Upper lobe of left lung (tissue), 6 donors: ENCODE results near the gene OTUD5. TPM values are rescaled to one million over a fixed set of nuclear protein-coding genes. Genes with fewer than 3 reads are reported as not detected.
A peak's percentile ranks its signal among the peaks of the same experiment; 100 is the strongest.

Source experiments
- ATAC-seq, 2 donors: fragments of 200-7000 bp; cut with Tn5 transposase; one replicate each; pipeline ENCODE4 v1.9.1; 2022; ENCODE audit warnings: mild to moderate bottlenecking in 2 of 2, moderate library complexity in 2 of 2; ENCODE audit not compliant: low FRiP score in 2 of 2
- DNase-seq, 2 donors: peaks; one replicate each; pipeline ENCODE4 v3.0.0-alpha.2; 2019 to 2020
- H3K27ac ChIP-seq, 4 donors: fragments of 200-600 bp; sonication (generic); one replicate each; pipeline ENCODE4 v1.5.1; 2016 to 2019
- H3K27me3 ChIP-seq, 4 donors: fragments of 200-600 bp; sonication (generic); one replicate each; pipeline ENCODE4 v1.5.1; 2017 to 2019
- H3K36me3 ChIP-seq, 4 donors: fragments of 200-600 bp; sonication (generic); one replicate each; pipeline ENCODE4 v1.5.1; 2016 to 2019
- H3K4me1 ChIP-seq, 4 donors: fragments of 200-600 bp; sonication (generic); one replicate each; pipeline ENCODE4 v1.5.1; 2018 to 2019
- H3K4me3 ChIP-seq, 4 donors: fragments of 200-600 bp; sonication (generic); one replicate each; pipeline ENCODE4 v1.5.1; 2017 to 2019; ENCODE audit warnings: mild to moderate bottlenecking in 2 of 4, moderate library complexity in 1 of 4
- H3K9me3 ChIP-seq, 4 donors: fragments of 200-600 bp; sonication (generic); one replicate each; pipeline ENCODE4 v1.5.1; 2018 to 2019
- EP300 ChIP-seq, 4 donors: sonication (generic); formaldehyde crosslinking; IDR thresholded peaks; one replicate each; pipeline ENCODE4 v1.5.1; 2017; ENCODE audit warnings: antibody characterized with exemption in 4 of 4, control low read depth in 2 of 4
- POLR2A ChIP-seq, 4 donors: fragments of 450-650 bp; IDR thresholded peaks; one replicate each; pipeline ENCODE4 v1.5.1; 2016 to 2017; ENCODE audit warnings: antibody characterized with exemption in 4 of 4, mild to moderate bottlenecking in 2 of 4
- POLR2AphosphoS5 ChIP-seq, 2 donors: sonication (generic); formaldehyde crosslinking; IDR thresholded peaks; one replicate each; pipeline ENCODE4 v1.5.1; 2017; ENCODE audit warnings: antibody characterized with exemption in 2 of 2
- WGBS, 2 donors: methylation state at CpG; one replicate each; pipeline ENCODE4 v1.1.5; 2017 to 2018; 5-methylcytosine and 5-hydroxymethylcytosine counted together
- total RNA-seq, 6 donors: library from RNA; depleted of rRNA in 4 of 6; stranded (reverse); fragments of >200 nt in 4 of 6; gene quantifications; one replicate each; pipeline versions ENCODE4 v1.1.0 to v1.2.1, GENCODE V29; 2016 to 2021
- TF ChIP-seq, protein P1 (sequence below), 6 experiments: fragments of 450-650 bp in 4 of 6; fragments of 200-600 bp in 2 of 6; sonication (generic) in 2 of 6; IDR thresholded peaks; one replicate each; pipeline ENCODE4 v1.5.1; 2016 to 2019; ENCODE audit warnings: antibody characterized with exemption in 6 of 6
- donor health status: DM: no; HTN: no; CAD: no; lungs with moderate emphysema.
- donor health status: DM: no; HTN: yes; CAD: no; lungs with severe emphysema.

Gene OTUD5
- total RNA-seq, 6 donors from 2014 or later: 40.1 to 101 (median 49.6) TPM

DNA sequence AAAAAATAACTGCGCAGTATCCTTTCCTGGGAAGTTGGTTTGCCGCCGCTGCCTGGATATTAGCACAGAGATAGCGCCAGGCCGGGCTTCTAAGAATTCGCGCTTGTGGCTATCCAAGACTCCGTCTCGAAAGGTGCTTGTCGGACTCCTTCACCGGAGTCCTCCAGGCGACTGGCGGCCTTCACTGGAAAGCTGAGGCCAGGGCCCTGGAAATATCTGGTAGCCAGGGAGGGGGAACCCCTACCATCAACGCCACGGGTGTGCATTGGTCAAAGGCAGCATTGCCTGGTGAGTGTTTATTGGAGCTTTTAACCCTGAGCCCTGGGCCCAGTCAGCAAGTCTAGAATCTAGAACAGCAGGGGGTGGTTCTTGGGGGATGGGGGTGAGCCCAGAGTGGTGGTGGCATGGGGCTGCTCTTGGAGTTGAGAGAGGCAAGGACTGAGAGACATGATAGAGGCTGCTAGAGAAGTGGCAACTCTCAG lies 38.0 kb downstream of the OTUD5 start:
- TF ChIP-seq POLR2A (IDR thresholded peaks at IDR 0.05) (no peak), POLR2AphosphoS5 (IDR thresholded peaks at IDR 0.05) (no peak), EP300 (IDR thresholded peaks at IDR 0.05) (no peak)
- TF ChIP-seq, protein P1, sequence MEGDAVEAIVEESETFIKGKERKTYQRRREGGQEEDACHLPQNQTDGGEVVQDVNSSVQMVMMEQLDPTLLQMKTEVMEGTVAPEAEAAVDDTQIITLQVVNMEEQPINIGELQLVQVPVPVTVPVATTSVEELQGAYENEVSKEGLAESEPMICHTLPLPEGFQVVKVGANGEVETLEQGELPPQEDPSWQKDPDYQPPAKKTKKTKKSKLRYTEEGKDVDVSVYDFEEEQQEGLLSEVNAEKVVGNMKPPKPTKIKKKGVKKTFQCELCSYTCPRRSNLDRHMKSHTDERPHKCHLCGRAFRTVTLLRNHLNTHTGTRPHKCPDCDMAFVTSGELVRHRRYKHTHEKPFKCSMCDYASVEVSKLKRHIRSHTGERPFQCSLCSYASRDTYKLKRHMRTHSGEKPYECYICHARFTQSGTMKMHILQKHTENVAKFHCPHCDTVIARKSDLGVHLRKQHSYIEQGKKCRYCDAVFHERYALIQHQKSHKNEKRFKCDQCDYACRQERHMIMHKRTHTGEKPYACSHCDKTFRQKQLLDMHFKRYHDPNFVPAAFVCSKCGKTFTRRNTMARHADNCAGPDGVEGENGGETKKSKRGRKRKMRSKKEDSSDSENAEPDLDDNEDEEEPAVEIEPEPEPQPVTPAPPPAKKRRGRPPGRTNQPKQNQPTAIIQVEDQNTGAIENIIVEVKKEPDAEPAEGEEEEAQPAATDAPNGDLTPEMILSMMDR (IDR thresholded peaks at IDR 0.05): no peak
- Histone ChIP-seq H3K4me3 (peak overlapping the region in 3 of 4 donors; percentile 49 to 75 (median 71)), H3K27me3 (peaks cover 0 to 6% (median 0%) of the 10 kb centered on the region in 4 donors), H3K9me3 (no peaks in the 10 kb centered on the region), H3K27ac (peak overlapping the region; percentile 80 to 88 (median 85)), H3K4me1 (peaks cover 3 to 24% (median 4%) of the 10 kb centered on the region in 4 donors), H3K36me3 (peaks cover 0 to 35% (median 16%) of the 10 kb centered on the region in 4 donors)
- 0 to 56% methylated on average over 2 to 15 of the region's 15 CpGs for WGBS, 2 donors
- ATAC-seq: peak; percentile 4 to 5
- peak in 1 of 2 donors; percentile 54 for DNase-seq

DNA sequence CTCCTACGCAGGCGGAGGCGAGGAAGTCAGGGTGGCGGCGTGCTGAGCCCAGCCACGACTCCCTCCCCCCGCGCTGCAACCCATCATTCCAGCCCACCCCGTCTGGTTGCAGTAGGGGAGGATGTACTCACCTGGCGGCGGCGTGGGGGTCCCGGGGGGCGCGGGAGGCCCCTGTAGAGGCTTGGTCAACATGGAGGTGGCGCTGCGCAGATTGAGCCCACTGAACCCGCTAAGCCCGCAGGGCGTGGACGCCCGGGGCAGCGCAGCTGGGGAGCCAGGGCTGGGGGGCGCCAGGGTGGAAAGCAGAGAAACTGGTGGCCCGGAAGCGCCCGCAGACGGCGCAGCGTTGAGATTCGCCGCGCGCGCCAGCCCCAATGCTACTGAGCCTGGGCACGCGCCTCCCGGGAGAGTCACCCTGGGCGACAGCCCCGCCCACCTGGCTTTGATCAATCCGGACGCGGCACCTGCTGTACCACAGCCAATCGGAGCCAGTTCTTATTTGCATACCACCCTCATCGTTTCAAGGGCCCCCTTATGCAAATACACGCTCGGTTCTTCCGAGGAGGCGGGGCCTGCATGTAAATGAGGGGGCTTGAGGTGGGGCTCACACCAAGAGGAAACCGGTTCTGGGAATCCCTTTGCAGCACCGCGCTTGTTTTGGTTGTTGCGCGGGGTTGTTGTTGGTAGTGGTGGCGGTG lies 38.6 kb downstream of the OTUD5 start, which contains the start of gene PIM2:
Gene PIM2, minus strand, starts transcription at position 382 of the 698 bp plus-strand sequence. Its CDS starts 190 bp downstream, at position 192.
- peak within 1 kb of the TSS; percentile 80 to 88 (median 85) for H3K27ac ChIP-seq
- DNase-seq: peak; percentile 93 to 95
- WGBS, 2 donors: 43% methylated on average over 52 of the region's 55 CpGs; no CpG with 5 or more reads in 1 of the 2 donors

DNA sequence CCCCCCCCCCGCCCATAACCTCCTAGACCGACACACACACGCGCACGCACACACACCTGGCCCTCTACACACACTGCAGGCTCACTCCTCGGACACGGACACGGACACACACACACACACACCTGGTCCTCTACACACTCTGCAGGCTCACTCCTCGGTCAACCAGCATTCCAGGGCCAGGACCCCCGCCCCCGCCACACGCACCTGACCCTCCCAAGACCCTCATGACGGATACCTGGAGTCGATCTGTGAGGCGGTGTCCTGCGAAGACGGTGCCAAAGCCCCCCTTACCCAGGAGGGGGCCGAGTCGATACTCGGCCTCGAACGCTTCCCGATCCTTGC lies 39.1 kb downstream of the OTUD5 start:
- Histone ChIP-seq H3K27me3 (peaks cover 0 to 6% (median 0%) of the 10 kb centered on the region in 4 donors), H3K4me3 (peak overlapping the region; percentile 49 to 75 (median 64)), H3K36me3 (peaks cover 0 to 33% (median 12%) of the 10 kb centered on the region in 4 donors), H3K27ac (peak overlapping the region; percentile 80 to 88 (median 85)), H3K9me3 (no peaks in the 10 kb centered on the region), H3K4me1 (peaks cover 3 to 24% (median 4%) of the 10 kb centered on the region in 4 donors)
- 49 to 50% methylated on average over 1 to 10 of the region's 23 CpGs for WGBS, 2 donors
- ATAC-seq (no peak), DNase-seq (no peak)
- TF ChIP-seq EP300 (IDR thresholded peaks at IDR 0.05) (no peak), POLR2AphosphoS5 (IDR thresholded peaks at IDR 0.05) (no peak), POLR2A (IDR thresholded peaks at IDR 0.05) (no peak)
- TF ChIP-seq, protein P1 (IDR thresholded peaks at IDR 0.05): no peak

More for the DNA sequence above, 38.6 kb downstream of the OTUD5 start, which contains the start of gene PIM2:
- H3K4me3 ChIP-seq: peak within 1 kb of the TSS; percentile 49 to 75 (median 64)
- H3K4me1 ChIP-seq: peaks cover 3 to 24% (median 4%) of the 10 kb centered on the region in 4 donors
- TF ChIP-seq, protein P1 (IDR thresholded peaks at IDR 0.05): peak in 2 of 6 experiments; percentile 11 to 15
- TF ChIP-seq EP300 (IDR thresholded peaks at IDR 0.05) (peak in 1 of 4 donors; percentile 24), POLR2A (IDR thresholded peaks at IDR 0.05) (peak in 3 of 4 donors; percentile 85 to 98 (median 97)), POLR2AphosphoS5 (IDR thresholded peaks at IDR 0.05) (peak; percentile 80 to 88)
- peaks cover 0 to 6% (median 0%) of the 10 kb centered on the region in 4 donors for H3K27me3 ChIP-seq
- ATAC-seq: peak; percentile 89 to 91
- no peaks in the 10 kb centered on the region for H3K9me3 ChIP-seq
- H3K36me3 ChIP-seq: peaks cover 0 to 35% (median 17%) of the 10 kb centered on the region in 4 donors

DNA sequence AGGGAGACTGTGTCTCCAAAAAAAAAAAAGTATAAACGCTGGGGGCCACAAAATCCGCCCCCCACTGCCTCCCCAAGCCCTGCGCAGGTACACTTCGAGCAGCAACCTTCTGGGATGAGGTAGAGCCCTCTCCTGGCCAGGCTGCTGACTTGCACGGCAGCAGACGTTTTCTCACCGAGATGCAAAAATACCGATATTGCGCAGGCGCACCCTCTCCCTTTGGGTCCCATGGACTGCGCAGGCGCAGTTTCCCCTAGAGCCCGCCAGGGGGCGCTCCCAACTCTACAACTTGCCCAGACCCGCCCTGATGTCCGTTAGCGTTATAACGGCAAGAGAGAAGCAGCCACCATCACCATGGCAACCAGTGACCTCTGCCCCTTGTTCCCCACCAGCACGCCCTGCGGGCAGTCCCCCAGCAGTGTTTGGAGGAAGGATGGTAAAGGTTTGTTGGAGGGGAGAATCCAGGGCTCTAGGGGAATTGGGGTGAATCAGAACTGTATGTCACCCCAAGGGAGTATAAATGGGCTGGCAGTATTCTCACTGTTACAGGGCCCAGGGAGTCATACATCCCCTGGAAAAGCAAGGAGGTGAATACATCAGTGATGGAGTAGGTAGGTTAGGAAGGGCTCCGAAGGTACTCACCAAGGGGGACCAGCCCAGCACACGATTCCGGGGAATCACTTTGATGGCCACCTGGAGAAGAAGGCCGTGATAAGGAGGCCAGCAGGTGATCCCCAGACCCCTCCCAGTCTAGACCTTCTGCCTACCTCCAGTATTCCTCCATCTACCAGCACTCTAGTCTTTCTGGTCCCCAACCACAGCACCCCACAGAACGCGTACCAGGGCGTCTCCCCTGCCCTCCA lies 40.0 kb downstream of the OTUD5 start:
- DNase-seq (peak; percentile 92 to 93), ATAC-seq (peak; percentile 84 to 90)
- no peaks in the 10 kb centered on the region for H3K9me3 ChIP-seq
- peaks cover 0 to 6% (median 0%) of the 10 kb centered on the region in 4 donors for H3K27me3 ChIP-seq
- WGBS, 2 donors: 34 to 46% methylated on average over 6 to 27 of the region's 27 CpGs
- peaks cover 3 to 27% (median 4%) of the 10 kb centered on the region in 4 donors for H3K4me1 ChIP-seq
- TF ChIP-seq, protein P1 (IDR thresholded peaks at IDR 0.05): peak; percentile 92 to 98 (median 97)
- TF ChIP-seq POLR2AphosphoS5 (IDR thresholded peaks at IDR 0.05): peak; percentile 33 to 43
- peak in 1 of 4 donors; percentile 16 for TF ChIP-seq POLR2A (IDR thresholded peaks at IDR 0.05)
- no peak for TF ChIP-seq EP300 (IDR thresholded peaks at IDR 0.05)
- peak overlapping the region; percentile 33 to 75 (median 60) for H3K4me3 ChIP-seq
- H3K36me3 ChIP-seq: peaks cover 0 to 24% (median 5%) of the 10 kb centered on the region in 4 donors
- H3K27ac ChIP-seq: peak overlapping the region; percentile 80 to 88 (median 85)
